GM23248 (cell line): ENCODE measurements around the gene SSTR5. TPM values are rescaled to one million over a fixed set of nuclear protein-coding genes. Genes with fewer than 3 reads are reported as not detected.
"Not testable (repeated sequence)": the region's sequence is repeated elsewhere in the genome, so short reads cannot be mapped to it uniquely, and the experiment has no call there.

Source experiments
- DNase-seq: peaks from one replicate; pipeline ENCODE4 v3.0.0-alpha.2; 2015
- H2AFZ ChIP-seq: fragments of 200-600 bp; sonication (generic); 2 replicates; pipeline ENCODE4 v1.6.1; 2016; ENCODE audit warnings: antibody characterized with exemption
- H3F3A ChIP-seq: fragments of 200-600 bp; sonication (generic); 2 replicates; pipeline ENCODE4 v1.6.1; 2016; ENCODE audit warnings: mild to moderate bottlenecking, antibody characterized with exemption, mixed run types; ENCODE audit not compliant: insufficient read depth
- H3K27ac ChIP-seq: fragments of 200-600 bp; sonication (generic); 2 replicates; pipeline ENCODE4 v1.5.1; 2016; ENCODE audit warnings: mild to moderate bottlenecking
- H3K27me3 ChIP-seq: fragments of 200-600 bp; sonication (generic); replicated peaks from 2 replicates; pipeline ENCODE4 v1.6.1; 2016; ENCODE audit warnings: mild to moderate bottlenecking; ENCODE audit not compliant: insufficient read depth
- H3K36me3 ChIP-seq: fragments of 200-600 bp; sonication (generic); 2 replicates; pipeline ENCODE4 v1.6.1; 2016; ENCODE audit warnings: low read depth, mild to moderate bottlenecking
- H3K4me1 ChIP-seq: fragments of 200-600 bp; sonication (generic); 2 replicates; pipeline ENCODE4 v1.6.1; 2016; ENCODE audit warnings: mild to moderate bottlenecking; ENCODE audit not compliant: insufficient read depth
- H3K4me2 ChIP-seq: fragments of 200-600 bp; sonication (generic); one replicate; pipeline ENCODE4 v1.6.1; 2016; ENCODE audit warnings: mild to moderate bottlenecking; ENCODE audit not compliant: unreplicated experiment
- H3K4me3 ChIP-seq: fragments of 200-600 bp; sonication (generic); 2 replicates; pipeline ENCODE4 v1.5.1; 2016; ENCODE audit warnings: mild to moderate bottlenecking
- H3K79me2 ChIP-seq: fragments of 200-600 bp; sonication (generic); 2 replicates; pipeline ENCODE4 v1.6.1; 2016; ENCODE audit warnings: mild to moderate bottlenecking; ENCODE audit not compliant: insufficient read depth
- H3K9ac ChIP-seq: fragments of 200-600 bp; sonication (generic); 2 replicates; pipeline ENCODE4 v1.6.1; 2016; ENCODE audit warnings: mild to moderate bottlenecking
- H3K9me2 ChIP-seq: fragments of 200-600 bp; sonication (generic); 2 replicates; pipeline ENCODE4 v1.6.1; 2016; ENCODE audit warnings: mixed run types, mild to moderate bottlenecking, moderate library complexity; ENCODE audit not compliant: insufficient read depth
- H3K9me3 ChIP-seq: fragments of 200-600 bp; sonication (generic); one replicate; pipeline ENCODE4 v1.6.1; 2017; ENCODE audit warnings: low read depth
- H4K20me1 ChIP-seq: fragments of 200-600 bp; sonication (generic); 2 replicates; pipeline ENCODE4 v1.6.0; 2016; ENCODE audit not compliant: insufficient read depth
- EZH2 ChIP-seq: fragments of 200-600 bp; sonication (generic); IDR thresholded peaks from 2 replicates; pipeline ENCODE4 v1.6.1; 2018; ENCODE audit warnings: antibody characterized with exemption, mild to moderate bottlenecking; ENCODE audit not compliant: insufficient read depth, poor library complexity, severe bottlenecking
- EZH2phosphoT487 ChIP-seq: fragments of 200-600 bp; sonication (generic); IDR thresholded peaks from 2 replicates; pipeline ENCODE4 v1.6.1; 2018; ENCODE audit warnings: antibody characterized with exemption, moderate library complexity, mild to moderate bottlenecking, low read depth; ENCODE audit not compliant: insufficient read depth
- WGBS, 2 experiments: methylation state at CpG; one replicate each; pipeline ENCODE4 v1.1.6; 2015 to 2017; ENCODE audit warnings: low lambda C conversion rate in 2 of 2, low coverage in 1 of 2; ENCODE audit errors: missing lambda C conversion rate in 2 of 2; 5-methylcytosine and 5-hydroxymethylcytosine counted together
- in situ Hi-C: fragments of 300-500 bp; cut with MboI; formaldehyde crosslinking; loops from 2 replicates; pipeline ENCODE4 v1.15.0; 2020
- polyA plus RNA-seq: library from polyadenylated mRNA; unstranded; fragments of >200 nt; fragmentation: Nextera tagmentation; extraction: Ambion mirVana; gene quantifications from 2 replicates; pipeline ENCODE4 v1.2.1, GENCODE V29; 2016
- total RNA-seq: library from RNA; depleted of rRNA; stranded (reverse); fragments of >200 nt; shearing (Covaris generic); gene quantifications from 2 replicates; pipeline ENCODE4 v1.2.3, GENCODE V29; 2014

The SSTR5 gene
- total and polyA plus RNA-seq, 2 experiments from 2014 or later = not detected

- Histone ChIP-seq H4K20me1 (no peaks in the 10 kb centered on the region), H3F3A (no peaks in the 10 kb centered on the region), H3K9me2 (no peaks in the 10 kb centered on the region), H3K4me1 (no peaks in the 10 kb centered on the region), H3K9me3 (no peaks in the 10 kb centered on the region), H2AFZ (no peak overlapping the region), H3K27ac (no peak overlapping the region), H3K4me3 (no peak overlapping the region), H3K27me3 (no peaks in the 10 kb centered on the region), H3K36me3 (no peaks in the 10 kb centered on the region), H3K4me2 (no peak overlapping the region), H3K9ac (no peak overlapping the region), H3K79me2 (no peaks in the 10 kb centered on the region)
- in situ Hi-C loops = no loop called here
- peak; percentile 31 for DNase-seq
- WGBS, 2 experiments = 18 to 23% methylated on average over 14 to 17 of the region's 17 CpGs
- TF ChIP-seq EZH2 (no peak), EZH2phosphoT487 (no peak)
Observed at GRCh38 chr16:1089439-1089821, 16.9 kb downstream of the SSTR5 start.

GRCh38 chr16:1089822-1090619, 17.5 kb downstream of the SSTR5 start:
- Histone ChIP-seq H3F3A (no peaks in the 10 kb centered on the region), H4K20me1 (no peaks in the 10 kb centered on the region), H3K27ac (no peak overlapping the region), H3K9me3 (no peaks in the 10 kb centered on the region), H3K79me2 (no peaks in the 10 kb centered on the region), H3K9me2 (no peaks in the 10 kb centered on the region), H2AFZ (no peak overlapping the region), H3K27me3 (no peaks in the 10 kb centered on the region), H3K9ac (no peak overlapping the region), H3K4me3 (no peak overlapping the region), H3K36me3 (no peaks in the 10 kb centered on the region), H3K4me1 (no peaks in the 10 kb centered on the region), H3K4me2 (no peak overlapping the region)
- DNase-seq = no peak
- TF ChIP-seq EZH2 (no peak), EZH2phosphoT487 (no peak)
- in situ Hi-C loops = no loop called here
- WGBS, 2 experiments = 21 to 25% methylated on average over 25 to 38 of the region's 38 CpGs

DNA sequence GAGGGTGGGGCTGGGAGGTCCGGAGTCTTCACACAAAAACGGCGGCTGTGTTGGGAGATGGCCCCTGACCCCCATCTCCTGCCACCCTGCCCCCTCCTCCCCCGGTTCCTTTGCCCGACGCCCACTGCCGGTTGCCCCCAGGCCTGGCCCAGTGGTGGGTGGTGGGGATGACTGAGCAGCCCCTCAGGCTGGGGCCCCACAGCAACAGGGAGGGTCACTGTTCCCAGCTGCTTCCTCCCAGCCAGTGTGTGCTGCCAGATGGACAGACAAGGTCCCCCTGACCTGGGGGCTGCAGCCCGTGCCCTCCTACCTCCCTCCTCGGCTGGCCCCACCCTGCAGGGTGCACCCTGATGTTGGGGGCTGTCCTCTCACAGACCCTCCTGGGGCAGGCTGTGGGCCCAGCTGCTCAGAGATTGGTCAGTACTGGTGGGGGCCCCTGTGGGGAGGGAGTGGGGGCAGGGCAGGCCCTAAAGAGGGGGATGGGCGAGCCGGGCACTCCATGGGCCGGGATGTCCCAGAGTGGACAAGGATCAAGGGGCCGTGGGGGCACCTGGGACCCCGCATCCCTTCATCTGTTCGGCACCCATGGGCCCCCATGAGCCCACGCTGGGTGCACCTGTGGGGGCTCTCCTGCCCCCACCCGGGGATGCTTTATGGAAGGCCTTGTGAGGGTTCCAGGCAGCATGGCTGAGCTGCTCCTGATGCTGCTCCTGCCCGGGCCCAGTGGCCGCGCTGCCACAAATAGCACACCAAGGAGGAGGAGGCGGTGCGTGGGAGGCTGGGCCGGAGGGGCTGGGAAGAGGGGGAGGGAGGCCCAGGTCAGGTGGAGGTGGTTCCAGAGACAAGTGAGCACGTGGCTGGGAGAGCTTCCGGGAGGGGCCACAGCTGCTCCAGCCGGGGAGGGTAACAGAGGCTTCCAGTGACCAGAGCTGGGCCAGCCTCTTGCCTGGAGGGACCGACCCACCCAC, 18.4 kb downstream of the SSTR5 start:
- H3K9ac ChIP-seq = no peak overlapping the region
- H4K20me1 ChIP-seq = no peaks in the 10 kb centered on the region
- no peak overlapping the region for H3K27ac ChIP-seq
- no peaks in the 10 kb centered on the region for H3K79me2 ChIP-seq
- TF ChIP-seq EZH2 (no peak), EZH2phosphoT487 (no peak)
- no peaks in the 10 kb centered on the region for H3K9me2 ChIP-seq
- H3K9me3 ChIP-seq = no peaks in the 10 kb centered on the region
- H3K4me2 ChIP-seq = no peak overlapping the region
- no peaks in the 10 kb centered on the region for H3K36me3 ChIP-seq
- H3F3A ChIP-seq = no peaks in the 10 kb centered on the region
- H3K4me1 ChIP-seq = no peaks in the 10 kb centered on the region
- in situ Hi-C loops = no loop called here
- WGBS, 2 experiments = 27 to 35% methylated on average over 15 to 27 of the region's 27 CpGs
- H2AFZ ChIP-seq = no peak overlapping the region
- DNase-seq = no peak
- no peak overlapping the region for H3K4me3 ChIP-seq
- no peaks in the 10 kb centered on the region for H3K27me3 ChIP-seq

- Histone ChIP-seq H3K4me1 (no peaks in the 10 kb centered on the region), H3F3A (no peaks in the 10 kb centered on the region), H4K20me1 (no peaks in the 10 kb centered on the region), H3K9me2 (no peaks in the 10 kb centered on the region), H3K4me2 (no peak overlapping the region), H3K27me3 (no peaks in the 10 kb centered on the region), H3K36me3 (no peaks in the 10 kb centered on the region), H2AFZ (no peak overlapping the region), H3K27ac (no peak overlapping the region), H3K79me2 (no peaks in the 10 kb centered on the region), H3K9ac (no peak overlapping the region), H3K4me3 (no peak overlapping the region), H3K9me3 (no peaks in the 10 kb centered on the region)
- 96 to 99% methylated on average over 20 to 27 of the region's 27 CpGs for WGBS, 2 experiments
- in situ Hi-C loops = no loop called here
- TF ChIP-seq EZH2 = no peak
- no peak for DNase-seq
Observed at GRCh38 chr16:1091992-1092552, 19.5 kb downstream of the SSTR5 start.

- H3K9me2 ChIP-seq, H3F3A ChIP-seq, DNase-seq, H3K9me3 ChIP-seq, H3K27me3 ChIP-seq, H3K4me2 ChIP-seq, H3K79me2 ChIP-seq, H3K4me3 ChIP-seq, H3K27ac ChIP-seq, H3K9ac ChIP-seq, in situ Hi-C loops, H3K36me3 ChIP-seq, H4K20me1 ChIP-seq, H2AFZ ChIP-seq, H3K4me1 ChIP-seq: not testable (repeated sequence)
- WGBS, 2 experiments = 95 to 100% methylated on average over 6 to 40 of the region's 40 CpGs
Observed at GRCh38 chr16:1092685-1093283, 20.2 kb downstream of the SSTR5 start.
